Stimulated activated CD4-positive, alpha-beta T cell treated with anti-CD3 and anti-CD28 coated beads, TNF-alpha, amount 100 ng/mL, for 48 hours (primary cell): Measurements from ENCODE around the gene MED8.

Source experiments
- DNase-seq, 3 donors: peaks; one replicate each; pipeline ENCODE4 v3.0.0-alpha.2; 2020; ENCODE audit warnings: low read depth in 3 of 3

MED8 gene

GRCh38 chr1:43389326-43390313 lies at the start of gene MED8, which contains the start of gene SZT2:
Gene MED8 (minus strand): TSS chr1:43389800. CDS start chr1:43389764, 36 bp downstream.
Gene SZT2 (plus strand): TSS chr1:43389899. CDS start chr1:43389969, 70 bp downstream.
- peak; percentile 88 to 90 (median 89) for DNase-seq

GRCh38 chr1:43438953-43439581 lies 49.5 kb upstream of the MED8 start:
- no peak for DNase-seq

DNA sequence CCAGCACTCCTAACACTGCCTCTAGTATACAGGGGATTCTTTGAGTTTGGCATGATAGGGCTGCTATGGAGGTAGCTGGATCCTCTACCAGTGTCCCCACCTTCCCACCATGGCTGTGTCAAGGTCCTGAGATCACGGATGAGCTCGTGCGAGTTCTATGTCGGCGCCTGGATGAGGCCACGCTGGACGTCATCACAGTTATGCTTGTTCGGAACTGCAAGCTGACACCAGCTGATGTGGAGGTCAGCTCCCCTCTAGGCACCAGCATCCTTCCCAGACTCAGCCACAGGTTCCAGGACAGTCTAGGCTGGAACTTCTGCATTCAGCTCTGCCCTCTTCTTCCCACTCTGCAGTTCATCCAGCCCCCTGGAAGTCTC lies 49.0 kb upstream of the MED8 start:
- no peak for DNase-seq

DNA sequence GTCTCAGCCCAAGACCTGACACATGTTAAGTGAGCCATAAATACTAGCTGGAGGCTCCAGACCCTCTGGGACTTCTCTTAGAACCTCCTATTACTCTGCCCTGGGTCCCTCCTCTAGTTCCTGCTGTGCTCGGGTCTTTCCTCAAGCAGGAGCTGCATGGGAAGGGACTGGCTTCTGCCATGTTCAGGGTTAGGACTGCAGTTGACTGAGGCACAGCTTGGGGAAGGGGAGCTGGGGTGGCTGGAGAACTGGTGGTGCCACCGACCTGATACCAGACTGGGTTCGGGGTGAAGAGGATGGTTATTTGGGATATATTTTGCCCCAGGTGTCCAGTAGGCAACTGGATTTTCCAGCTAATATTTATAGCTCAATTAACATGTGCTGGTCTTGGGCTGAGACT lies 48.4 kb upstream of the MED8 start:
- DNase-seq: no peak

GRCh38 chr1:43437031-43437973 lies 47.7 kb upstream of the MED8 start:
- no peak for DNase-seq

DNA sequence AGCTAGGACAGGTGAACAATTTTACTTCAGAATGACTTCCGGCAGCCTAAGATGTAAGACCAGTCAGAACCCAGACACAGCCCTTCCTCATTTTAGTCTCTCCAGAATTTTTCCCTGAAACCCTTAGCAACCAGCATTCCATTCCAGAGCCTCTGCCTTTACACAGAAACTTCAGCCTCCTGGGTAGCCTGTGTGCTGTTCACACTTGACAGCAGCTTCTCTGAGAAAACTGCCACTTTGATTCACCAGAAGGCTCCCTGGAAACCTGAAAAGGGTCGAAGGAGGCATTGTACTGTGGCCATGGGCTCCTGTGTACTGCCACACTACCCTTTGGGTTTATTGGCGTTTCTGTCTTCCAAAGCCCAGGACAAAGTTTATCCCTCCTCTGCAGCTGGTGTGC lies 46.8 kb upstream of the MED8 start:
- DNase-seq: no peak

GRCh38 chr1:43435146-43436145 lies 45.8 kb upstream of the MED8 start:
- no peak for DNase-seq

DNA sequence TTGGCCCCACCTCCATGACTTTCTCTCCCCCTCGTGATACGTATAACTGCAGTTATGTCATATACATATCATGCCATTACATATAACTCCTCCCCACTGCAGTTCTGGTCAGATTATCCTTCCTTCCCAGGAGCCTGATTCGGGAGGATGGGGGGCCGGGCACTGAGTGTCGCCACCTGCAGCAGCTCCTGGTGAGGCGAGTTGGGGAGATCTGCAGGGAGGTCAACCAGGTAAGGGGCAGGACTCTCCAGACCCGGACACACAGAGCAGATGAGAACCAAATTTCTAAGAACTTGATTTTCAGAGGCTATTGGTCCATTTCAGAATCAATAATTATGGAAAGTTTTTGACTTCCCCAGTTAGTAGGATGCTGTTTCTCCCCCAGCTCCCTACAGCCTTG lies 44.7 kb upstream of the MED8 start:
- no peak for DNase-seq

DNA sequence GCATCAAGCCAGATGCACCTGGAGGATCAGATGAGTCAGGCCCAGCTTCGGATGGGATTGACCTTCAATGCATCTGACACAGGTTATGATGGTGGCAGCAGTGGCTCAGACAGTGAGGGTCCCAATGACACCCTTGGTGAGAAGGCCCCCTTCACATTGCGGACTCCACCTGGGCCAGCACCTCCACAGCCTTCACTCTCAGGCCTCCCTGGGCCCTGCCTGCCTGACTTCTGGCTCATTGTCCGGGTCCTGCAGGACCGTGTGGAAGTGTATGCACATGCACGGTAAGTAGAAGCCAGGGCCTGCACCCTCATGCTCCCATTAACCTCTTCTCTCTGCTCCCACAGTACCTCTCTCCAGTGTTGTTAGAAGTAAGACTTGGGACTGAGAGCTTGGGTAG lies 43.3 kb upstream of the MED8 start:
- no peak for DNase-seq

- DNase-seq: no peak
Observed at GRCh38 chr1:43432171-43432860, 42.7 kb upstream of the MED8 start.

DNA sequence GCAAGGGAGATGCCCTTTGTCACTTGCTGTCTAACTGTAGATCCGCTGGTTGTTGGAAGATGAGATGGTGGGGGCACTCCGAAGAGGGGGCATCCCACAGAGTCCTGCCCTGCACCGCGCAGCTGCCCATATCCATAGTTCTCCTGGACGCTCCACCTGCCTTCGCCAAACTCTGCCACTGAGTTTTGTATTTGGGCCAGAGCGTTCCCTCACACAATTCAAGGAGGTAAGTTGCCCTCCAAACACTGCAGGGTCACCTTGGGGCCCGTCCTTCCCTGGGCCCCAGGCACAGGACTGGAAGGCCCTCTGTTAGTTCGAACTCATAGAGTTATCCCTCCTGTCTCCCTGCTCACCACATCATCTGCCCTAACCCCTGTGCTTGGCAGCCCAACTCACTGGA lies 42.1 kb upstream of the MED8 start:
- DNase-seq: no peak

DNA sequence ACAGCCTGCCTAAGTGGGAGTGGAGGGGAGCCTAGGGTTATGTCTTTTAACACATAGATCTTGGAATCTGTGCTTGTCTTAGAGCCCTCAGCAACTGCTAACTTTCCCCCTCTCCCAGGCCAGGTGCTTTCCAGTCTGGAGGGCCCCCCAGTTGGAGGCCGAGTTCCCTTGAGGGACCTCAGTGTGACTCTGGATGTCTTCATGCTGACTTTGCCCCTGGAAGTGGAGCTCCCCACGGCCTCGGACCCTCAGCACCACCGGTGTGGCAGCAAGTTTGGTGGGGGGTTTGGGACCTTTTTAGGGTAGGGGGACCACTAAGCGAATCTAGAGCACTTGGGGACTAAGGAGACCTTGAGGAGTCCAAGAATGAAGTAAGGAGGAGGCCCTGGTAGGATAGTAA lies 41.2 kb upstream of the MED8 start:
- DNase-seq: no peak

DNA sequence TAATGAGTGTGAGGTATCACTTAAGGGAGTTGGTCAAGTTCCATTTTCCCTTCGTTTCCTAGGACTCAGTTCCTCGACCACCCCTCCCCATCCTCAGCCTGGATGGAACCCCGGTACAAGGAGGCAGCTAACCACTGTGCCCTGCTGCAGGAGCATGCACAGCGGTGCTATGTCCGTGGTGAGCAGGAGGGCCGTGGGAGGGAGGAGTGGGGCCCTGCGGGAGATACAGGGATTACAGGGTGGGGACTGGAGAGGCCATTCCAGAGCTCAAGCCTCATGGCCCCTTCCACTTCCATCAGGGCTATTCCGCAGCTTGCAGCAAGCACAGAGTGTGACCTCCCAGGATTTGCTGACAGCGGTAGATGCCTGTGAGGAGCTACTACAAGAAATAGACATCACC lies 38.3 kb upstream of the MED8 start:
- DNase-seq: no peak

DNA sequence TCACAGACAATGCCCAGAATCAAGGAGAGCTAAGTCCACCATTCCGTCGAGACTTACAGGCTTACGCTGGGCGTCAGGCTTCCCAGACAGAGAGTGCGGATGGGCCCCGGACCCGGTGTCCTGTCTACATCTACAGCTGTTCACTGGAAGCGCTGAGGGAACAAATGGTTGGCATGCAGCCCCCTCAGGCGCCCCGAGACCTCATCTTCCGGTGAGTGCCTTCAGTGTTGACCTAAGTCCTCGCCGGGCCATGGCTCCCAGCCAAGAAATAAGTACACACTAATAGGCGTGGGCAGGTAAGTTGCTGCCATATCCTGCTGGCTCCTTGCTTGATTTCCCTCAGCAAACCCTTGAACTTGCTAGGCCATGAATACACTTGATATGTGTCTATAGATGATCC lies 37.9 kb upstream of the MED8 start:
- no peak for DNase-seq

DNA sequence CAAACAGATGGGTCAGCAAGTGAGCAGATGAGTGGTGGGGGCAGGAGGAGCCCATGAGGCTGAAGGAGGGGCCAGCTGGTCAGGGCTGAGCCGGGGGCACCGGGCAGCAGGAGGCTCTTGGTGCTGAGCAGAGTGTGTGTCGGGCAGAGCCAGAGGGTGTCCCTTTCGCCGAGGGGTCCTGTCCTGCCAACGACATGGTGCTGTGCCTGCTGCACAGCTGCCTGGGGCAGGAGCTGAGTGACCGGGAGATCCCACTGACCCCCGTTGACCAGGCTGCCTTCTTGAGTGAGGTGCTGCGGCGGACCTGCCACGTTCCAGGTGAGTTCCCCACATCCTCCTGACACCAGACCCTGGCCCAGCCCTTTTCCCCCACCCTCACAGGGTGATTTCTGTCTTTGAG lies 36.6 kb upstream of the MED8 start:
- no peak for DNase-seq

- no peak for DNase-seq
Observed at GRCh38 chr1:43425045-43425444, 35.4 kb upstream of the MED8 start.

DNA sequence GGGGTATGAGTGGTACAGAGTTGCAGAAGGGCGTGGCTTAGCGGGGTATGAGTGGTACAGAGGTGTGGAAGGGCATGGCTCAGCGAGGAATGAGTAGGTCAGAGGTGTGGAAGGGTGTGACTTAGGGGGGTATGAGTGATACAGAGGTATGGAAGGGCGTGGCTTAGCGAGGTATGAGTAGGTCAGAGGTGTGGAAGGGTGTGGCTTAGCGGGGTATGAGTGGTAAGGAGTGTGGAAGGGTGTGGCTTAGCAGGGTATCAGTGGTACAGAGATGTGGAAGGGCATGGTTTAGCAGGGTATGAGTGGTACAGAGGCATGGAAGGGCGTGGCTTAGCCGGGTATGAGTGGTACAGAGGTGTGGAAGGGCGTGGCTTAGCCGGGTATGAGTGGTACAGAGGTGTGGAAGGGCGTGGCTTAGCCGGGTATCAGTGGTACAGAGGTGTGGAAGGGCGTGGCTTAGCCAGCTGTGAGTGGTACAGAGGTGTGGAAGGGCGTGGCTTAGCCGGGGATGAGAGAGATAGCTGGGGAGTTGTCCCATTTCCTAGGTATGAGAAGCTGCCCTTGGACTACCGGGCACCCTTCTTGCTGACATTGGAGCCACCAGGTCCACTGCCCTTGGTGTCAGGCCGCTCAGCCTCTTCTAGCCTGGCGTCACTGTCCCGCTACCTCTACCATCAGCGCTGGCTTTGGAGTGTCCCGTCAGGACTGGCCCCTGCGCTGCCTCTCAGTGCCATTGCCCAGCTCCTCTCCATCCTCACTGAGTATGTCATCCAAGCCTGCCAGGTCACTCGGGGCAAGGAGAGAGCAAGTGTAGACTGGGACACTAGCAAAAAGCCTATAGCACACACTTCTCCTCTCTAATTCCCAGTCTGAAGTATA lies 34.3 kb upstream of the MED8 start:
- DNase-seq: peak in 1 of 3 donors; percentile 3

DNA sequence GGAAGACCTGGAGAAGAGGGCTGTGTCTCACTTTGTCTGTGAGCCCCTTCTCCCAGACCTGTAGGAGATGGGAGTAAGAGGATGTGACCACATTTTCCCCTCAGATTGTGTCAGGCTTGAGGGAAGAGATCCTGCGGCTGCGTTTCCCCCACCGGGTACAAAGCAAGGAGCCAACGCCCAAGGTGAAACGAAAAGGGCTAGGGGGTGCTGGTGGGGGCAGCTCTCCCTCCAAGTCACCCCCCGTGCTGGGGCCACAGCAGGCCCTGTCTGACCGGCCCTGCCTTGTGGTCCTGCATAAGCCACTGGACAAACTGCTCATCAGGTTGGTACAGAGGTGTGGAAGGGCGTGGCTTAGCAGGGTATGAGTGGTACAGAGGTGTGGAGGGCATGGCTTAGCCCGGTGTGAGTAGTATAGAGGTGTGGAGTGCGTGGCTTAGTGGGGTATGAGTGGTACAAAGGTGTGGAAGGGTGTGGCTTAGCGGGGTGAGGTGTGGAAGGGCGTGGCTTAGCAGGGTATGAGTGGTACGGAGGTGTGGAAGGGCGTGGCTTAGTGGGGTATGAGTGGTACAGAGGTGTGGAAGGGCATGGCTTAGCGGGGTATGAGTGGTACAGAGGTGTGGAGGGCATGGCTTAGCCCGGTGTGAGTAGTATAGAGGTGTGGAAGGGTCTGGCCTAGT lies 33.5 kb upstream of the MED8 start:
- DNase-seq: no peak
